ENCODE data around the gene L3MBTL4. TPM values are rescaled to one million over a fixed set of nuclear protein-coding genes. Genes with fewer than 3 reads are reported as not detected.
"Not testable (repeated sequence)": the region's sequence is repeated elsewhere in the genome, so short reads cannot be mapped to it uniquely, and the experiment has no call there.

Gene L3MBTL4
- total RNA-seq, 1 experiment from 2014 or later: 1.3 TPM

DNA sequence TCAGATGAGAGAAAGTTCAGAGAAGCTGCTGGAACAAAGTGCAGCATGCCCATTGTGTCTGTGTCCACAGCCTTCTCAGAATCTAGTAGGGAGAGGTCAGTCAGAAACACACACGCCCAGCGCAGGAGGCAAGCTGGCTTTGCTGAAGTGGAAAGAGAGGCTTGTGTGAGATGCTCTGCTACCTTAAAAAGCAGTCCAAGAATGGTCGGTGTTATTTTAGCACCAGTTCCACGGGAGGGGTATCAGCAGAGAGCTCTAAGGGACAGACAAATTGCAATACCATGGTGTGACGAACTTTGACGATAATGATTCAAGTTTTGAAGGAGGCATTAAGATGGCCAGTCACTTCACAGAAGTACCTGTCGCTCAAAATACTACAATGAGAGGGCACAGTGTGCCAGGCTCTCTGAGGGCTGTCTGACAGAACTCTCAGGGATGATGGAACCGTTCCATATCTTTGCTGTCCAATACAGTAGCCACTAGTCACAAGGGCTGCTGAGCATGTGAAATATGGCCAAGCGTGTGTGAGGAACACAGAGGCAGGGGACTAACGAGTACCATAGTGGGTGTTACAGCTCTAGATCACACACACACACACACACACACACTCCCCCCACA is 281.9 kb downstream of the L3MBTL4 start:
- DNase-seq (ENCODE audit: extremely low read depth, low read depth): no peak

- no peak for DNase-seq (ENCODE audit: extremely low read depth, low read depth)
Observed at GRCh38 chr18:6120820-6121279, 293.9 kb downstream of the L3MBTL4 start.

GRCh38 chr18:6119761-6120160 is 294.9 kb downstream of the L3MBTL4 start:
- no peak for DNase-seq (ENCODE audit: extremely low read depth, low read depth)

GRCh38 chr18:6118080-6118479 is 296.6 kb downstream of the L3MBTL4 start:
- no peak for DNase-seq (ENCODE audit: extremely low read depth, low read depth)

GRCh38 chr18:6115710-6116109 is 299.0 kb downstream of the L3MBTL4 start:
- DNase-seq (ENCODE audit: extremely low read depth, low read depth): no peak

- no peak for DNase-seq (ENCODE audit: extremely low read depth, low read depth)
Observed at GRCh38 chr18:6113650-6114049, 301.1 kb downstream of the L3MBTL4 start.

DNA sequence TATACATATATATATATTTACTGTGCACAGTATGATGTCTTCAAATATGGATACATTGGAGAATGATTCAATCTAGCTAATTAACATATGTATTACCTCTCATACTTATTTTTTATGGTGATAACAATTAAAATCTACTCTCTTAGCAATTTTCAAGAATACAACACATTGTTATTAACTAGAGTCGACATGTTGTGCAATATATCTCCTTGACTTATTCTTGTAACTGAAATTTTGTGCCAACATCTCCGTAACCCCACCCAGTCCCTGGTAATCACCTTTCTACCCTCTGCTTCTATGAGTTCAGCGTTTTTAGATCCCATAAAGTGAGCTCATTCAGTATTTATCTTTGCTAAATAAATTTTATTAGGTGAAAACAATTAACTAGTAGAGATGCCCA is 303.0 kb downstream of the L3MBTL4 start:
- DNase-seq (ENCODE audit: extremely low read depth, low read depth): no peak

DNA sequence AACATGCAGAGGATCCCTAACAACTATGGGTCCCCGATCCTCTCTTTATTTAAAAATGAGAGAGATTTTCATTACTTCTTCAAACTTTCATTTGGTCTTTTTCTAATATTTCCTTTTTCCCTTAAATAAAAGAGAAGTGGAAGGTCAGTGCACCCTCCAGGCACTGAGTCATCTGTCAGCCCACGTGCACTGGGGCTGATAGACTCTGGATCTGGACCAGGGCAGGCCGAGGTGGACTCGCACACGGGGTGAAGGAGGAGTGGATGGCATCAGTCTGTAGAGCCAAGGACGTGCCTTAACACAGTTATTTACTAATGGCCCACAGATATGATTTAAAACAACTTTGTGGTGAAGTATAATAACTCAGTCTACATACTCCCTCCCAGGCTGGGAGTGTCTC is 305.0 kb downstream of the L3MBTL4 start:
- no peak for DNase-seq (ENCODE audit: extremely low read depth, low read depth)

DNA sequence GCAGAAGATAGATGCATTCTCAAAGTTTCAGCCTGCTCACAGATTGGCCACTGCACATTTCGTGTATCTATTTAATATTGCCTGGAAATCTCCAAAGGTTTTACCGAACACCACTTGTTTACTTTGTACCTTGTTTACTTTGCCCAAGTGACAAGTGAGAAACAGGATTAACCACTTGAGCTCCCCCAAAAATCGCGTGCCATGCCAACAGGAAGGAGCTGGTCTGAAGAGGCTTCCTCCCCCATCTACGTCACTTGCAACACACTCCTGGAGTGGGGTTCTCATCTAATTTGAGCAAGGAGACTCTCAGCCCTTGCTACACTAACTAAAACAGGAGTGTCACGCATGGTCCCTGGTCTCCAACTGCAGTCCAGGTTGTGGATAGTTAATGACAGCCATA is 306.9 kb downstream of the L3MBTL4 start:
- no peak for DNase-seq (ENCODE audit: extremely low read depth, low read depth)

- DNase-seq (ENCODE audit: extremely low read depth, low read depth): no peak
Observed at GRCh38 chr18:6106091-6106685, 308.5 kb downstream of the L3MBTL4 start.

DNA sequence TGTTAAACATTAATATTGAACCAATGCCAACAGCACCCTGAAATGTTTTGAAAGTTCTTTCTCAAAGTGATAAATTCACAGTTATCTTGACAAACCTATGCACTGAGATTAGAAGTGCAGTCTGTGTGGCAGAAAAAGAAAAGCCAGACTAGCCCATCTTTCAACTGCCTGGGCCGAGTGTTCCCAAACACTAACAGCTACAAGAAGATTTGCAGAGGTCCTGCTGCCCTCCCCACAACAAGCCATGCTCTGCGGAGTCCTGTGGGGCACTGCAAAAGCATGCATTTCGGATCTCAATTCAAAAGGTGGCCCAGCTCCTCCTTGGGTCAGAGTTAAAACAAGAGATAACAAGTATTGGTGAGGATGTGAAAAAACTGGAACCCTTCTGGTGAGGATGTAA is 311.0 kb downstream of the L3MBTL4 start:
- DNase-seq (ENCODE audit: extremely low read depth, low read depth): no peak

GRCh38 chr18:6096730-6097129 is 318.0 kb downstream of the L3MBTL4 start:
- no peak for DNase-seq (ENCODE audit: extremely low read depth, low read depth)

DNA sequence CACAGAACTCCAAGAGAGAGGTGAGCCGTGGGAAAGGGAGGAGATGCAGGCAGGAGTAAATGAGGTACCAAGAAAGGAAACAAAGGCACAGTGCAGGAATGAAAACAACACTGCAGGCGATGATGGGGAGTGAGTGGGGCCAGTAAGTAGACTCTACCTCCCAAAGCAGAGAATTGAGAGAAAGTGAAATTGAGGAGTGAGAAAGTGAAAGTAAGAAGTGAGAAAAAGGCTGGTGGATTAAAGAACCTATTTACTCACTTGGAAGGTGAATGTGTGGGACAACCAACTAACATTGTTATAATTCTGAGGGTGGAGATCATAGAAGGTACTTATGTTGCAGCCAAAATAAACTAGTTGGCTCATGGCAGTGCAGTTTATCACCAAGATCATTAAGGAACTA is 326.3 kb downstream of the L3MBTL4 start:
- DNase-seq (ENCODE audit: extremely low read depth, low read depth): no peak

DNA sequence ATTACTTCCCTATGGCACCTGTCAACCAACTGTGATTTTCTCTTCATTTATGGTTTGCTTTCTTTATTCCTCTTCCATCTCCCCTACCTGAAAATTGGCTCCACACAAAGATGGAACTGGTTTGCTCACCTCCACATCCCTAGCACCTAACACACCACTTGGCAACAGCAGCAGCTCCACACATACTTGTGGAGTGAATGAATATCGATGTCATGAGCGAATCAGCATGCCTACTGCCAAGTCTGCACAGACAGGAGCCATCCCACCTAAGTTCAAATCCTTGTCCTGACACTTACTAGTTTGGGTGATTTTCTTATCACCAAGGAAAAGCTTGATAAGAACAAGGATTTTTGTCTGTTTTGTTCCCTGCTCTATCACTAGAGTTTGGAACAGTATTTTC is 328.0 kb downstream of the L3MBTL4 start:
- no peak for DNase-seq (ENCODE audit: extremely low read depth, low read depth)

DNA sequence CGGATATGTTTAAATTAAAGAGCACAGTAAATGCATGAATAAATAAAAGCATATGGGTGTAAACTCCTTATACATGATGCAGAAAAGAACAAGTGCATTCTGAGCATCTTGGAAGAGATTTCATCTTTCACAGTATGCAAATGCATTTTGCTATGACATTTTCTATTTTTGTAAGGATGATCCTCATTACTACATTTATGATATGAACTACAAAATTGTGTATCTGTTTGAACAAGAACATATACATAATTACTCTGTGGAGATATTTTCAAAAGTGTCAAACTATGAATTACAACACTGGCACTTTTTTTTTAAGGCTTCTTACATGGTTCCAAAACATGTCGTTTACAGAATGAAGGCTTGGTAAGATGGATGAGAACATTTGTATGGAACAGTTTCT is 335.3 kb downstream of the L3MBTL4 start:
- DNase-seq (ENCODE audit: extremely low read depth, low read depth): no peak

- no peak for DNase-seq (ENCODE audit: extremely low read depth, low read depth)
Observed at GRCh38 chr18:6078877-6079276, 335.8 kb downstream of the L3MBTL4 start.

GRCh38 chr18:6072423-6072822 is 342.3 kb downstream of the L3MBTL4 start:
- not testable (repeated sequence) for DNase-seq (ENCODE audit: extremely low read depth, low read depth)

GRCh38 chr18:6069539-6069938 is 345.2 kb downstream of the L3MBTL4 start:
- peak; percentile 12 for DNase-seq (ENCODE audit: extremely low read depth, low read depth)

DNA sequence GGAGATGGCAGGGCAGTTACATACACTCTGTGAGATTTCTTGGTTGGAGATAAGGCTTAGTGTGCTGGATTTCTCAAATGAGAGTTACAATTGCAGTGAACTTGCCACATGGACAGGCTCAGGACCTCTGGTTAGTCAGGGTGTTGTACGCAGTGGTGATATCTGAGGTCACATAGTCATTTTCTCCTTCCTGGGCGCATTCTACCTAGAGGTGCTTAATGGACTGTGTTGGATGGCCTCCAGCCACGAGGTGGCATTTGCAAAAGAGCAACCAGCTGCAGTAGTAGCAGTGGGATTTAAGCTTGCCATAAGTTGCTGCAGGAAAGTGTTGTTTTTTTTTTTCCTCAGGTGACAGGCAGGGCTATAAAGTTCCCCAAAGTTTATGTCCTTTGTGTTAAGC is 345.6 kb downstream of the L3MBTL4 start:
- DNase-seq (ENCODE audit: extremely low read depth, low read depth): no peak

DNA sequence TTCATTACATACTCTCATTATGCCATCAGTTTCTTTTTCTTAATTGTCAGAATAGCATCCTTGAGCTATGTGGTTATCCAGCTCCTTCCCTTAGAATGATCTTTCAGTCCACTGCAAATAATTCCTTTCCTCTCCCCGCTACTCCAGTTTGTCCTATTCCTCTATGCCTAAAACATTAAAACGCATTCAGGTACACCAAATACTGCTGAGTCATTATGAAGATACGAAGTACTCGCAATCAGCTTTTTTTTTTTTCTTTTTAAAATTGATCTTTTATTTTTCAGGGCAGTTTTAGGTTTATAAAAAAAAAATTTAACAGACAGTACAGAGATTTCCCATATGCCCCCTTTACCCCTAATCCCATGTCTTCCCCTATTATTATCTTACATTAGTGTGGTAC is 354.6 kb downstream of the L3MBTL4 start:
- DNase-seq (ENCODE audit: extremely low read depth, low read depth): no peak

DNA sequence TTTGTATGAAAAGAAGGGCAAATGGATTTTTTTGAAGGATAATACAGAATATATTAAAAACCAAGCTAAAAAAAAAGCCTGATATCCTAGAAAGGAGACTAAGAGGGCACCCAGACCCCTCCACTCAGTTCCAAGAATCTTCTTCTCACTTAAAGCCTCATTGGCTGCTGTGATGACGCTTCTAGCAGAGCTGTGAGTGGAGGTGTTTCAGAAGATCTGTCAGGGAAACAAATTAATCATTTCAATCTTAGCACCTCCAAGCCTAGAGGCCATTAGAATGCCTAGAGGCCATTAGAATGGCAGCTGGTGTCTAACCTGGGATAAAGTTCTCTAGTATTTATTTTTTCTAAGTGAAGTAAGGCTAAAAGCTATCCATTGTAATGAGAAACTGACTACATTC is 355.2 kb downstream of the L3MBTL4 start:
- DNase-seq (ENCODE audit: extremely low read depth, low read depth): no peak

DNA sequence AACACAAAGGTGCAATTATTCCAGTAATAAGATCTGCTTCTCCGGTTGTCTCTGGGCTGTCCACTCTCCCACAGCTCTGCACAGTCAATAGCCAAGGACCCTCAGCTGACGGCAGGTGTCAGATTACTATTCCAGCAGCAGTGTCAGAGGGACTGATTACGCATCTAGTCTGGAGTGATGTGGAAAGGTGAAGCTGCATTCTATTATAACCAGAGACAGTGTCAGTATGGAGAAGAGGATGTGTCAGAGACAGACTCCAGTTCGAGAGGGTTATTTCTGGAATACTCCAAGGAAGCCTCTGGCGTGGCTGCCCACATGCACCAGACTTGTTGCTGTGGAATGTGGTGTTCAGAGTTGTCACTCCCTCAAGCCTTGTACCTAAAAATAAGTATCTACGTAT is 355.8 kb downstream of the L3MBTL4 start:
- DNase-seq (ENCODE audit: extremely low read depth, low read depth): no peak

DNA sequence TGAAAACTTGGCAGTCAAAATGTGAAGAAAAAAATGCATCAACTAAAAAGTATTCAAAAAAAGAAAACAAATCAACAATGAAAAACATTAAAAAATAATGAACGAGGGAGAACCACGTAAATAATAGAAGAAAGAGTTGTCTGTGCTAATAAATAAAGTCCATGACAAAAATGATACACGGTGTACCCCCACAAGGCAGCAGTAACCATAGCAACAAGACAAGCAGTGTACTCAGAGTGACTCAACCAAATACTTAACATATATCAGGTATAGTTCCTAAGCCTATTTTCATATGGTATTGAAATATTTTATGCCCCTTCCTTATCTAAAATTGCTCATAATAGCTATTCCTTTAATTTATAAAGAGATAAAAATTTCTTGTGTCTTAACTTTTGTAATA is 357.1 kb downstream of the L3MBTL4 start:
- DNase-seq (ENCODE audit: extremely low read depth, low read depth): no peak
